ENCODE data around the gene PYGL.

GRCh38 chr14:50936882-50937281, 7.4 kb downstream of the PYGL start:
- TF ChIP-seq CTCF (IDR thresholded peaks at IDR 0.05; ENCODE audit: low read depth, low read length) (no peak), EZH2phosphoT487 (IDR thresholded peaks at IDR 0.05; ENCODE audit: low read depth) (no peak)
